GM21528 (cell line): ENCODE data around the gene HOXC10.
A peak's percentile ranks its signal among the peaks of the same experiment; 100 is the strongest.

Experiments used
- ATAC-seq: cut with Tn5 transposase; IDR thresholded peaks from one replicate; pipeline ENCODE4 v1.9.1; 2021; ENCODE audit warnings: mild to moderate bottlenecking, moderate library complexity; ENCODE audit not compliant: unreplicated experiment, low FRiP score

HOXC10 gene

GRCh38 chr12:54000116-54001114 is 15.5 kb downstream of the HOXC10 start, which contains the start of gene HOXC9:
Gene HOXC9 (plus strand): TSS chr12:54000161. CDS start chr12:54000189, 28 bp downstream.
- ATAC-seq = no peak

DNA sequence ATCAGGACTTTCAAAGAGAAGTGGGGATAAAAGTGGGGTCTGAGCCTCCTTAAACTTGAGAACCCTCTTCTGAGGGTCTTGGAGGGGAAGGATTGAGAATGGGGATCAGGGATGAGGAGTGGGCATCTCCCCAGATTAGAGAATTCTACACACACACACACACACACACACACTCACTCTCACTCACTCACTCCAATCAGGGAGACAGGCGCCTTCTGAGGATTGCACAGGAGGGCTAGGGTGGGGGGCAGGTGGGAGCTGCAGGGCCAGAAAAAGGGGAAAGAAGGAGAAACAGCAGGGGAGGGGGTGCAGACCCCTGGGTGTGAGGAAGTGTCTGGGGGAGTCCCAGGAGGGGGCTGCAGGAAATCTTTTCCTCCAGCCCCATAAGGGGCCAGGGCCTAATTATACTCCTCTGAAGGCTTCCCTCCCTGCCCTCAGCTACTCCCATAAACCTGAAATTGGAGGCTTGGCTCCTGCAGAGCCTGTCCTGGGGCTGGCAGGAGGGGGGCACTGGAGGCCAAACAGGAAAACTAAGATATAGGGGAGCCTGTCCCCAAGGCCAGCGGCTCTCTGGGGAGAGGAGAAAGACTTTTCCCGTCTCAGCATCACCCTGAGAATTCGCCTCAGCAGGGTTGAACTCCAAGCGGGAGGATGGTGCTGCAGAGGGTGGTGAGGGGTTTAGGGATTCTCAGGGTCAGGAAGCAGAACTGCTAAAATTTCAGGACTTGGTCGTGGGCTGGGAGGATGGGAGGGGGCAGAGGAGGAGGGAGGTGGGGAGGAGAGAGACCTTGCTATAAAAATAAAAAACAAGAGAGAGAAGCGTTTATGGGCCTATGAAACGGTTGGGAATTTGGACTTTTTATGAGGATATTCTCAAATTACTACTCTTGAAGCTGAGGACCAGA is 16.6 kb downstream of the HOXC10 start:
- ATAC-seq = no peak

GRCh38 chr12:54002278-54002914 is 17.4 kb downstream of the HOXC10 start:
- no peak for ATAC-seq

GRCh38 chr12:54002915-54003389 is 18.0 kb downstream of the HOXC10 start:
- no peak for ATAC-seq

GRCh38 chr12:54003625-54004024 is 18.7 kb downstream of the HOXC10 start:
- ATAC-seq = no peak

DNA sequence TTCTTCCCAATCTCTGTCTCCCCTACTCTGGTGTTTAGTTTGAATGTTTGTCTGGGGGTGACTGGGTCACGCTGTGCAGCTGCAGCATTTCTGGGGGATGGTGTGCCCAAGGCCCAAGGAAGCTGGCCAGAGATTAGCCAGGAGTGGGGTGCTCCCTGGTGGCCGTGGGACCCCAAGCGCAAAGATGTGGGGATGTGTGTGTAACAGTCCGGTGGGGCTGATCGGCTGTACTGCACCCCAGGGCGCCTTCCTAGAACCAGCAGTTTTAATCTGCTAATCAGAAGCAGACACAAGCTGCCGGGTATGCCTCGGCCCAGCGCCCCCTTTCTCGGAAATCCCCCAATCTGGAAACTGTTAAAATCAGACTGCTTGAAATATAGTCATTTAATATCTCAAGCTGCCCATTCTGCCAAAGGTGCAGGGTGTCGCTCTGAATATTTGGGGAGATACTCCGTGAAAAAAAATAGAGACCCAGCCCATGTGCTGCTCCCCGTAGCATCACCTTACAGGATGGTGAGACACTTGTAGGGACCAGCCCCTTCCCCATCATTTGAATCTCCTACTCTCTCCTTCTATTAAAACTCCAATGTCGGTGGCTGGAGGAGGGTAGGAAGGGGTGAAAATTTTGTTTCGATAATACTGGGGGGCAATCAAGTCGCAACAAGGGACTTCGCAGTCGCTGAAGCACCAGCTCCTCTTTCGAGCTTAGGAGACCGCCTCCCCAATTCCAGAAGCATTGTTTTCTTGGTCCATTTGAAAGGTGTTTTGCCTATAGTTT is 19.3 kb downstream of the HOXC10 start:
- ATAC-seq = no peak

- no peak for ATAC-seq
These were observed 20.0 kb downstream of the HOXC10 start for GRCh38 chr12:54004841-54005530.

DNA sequence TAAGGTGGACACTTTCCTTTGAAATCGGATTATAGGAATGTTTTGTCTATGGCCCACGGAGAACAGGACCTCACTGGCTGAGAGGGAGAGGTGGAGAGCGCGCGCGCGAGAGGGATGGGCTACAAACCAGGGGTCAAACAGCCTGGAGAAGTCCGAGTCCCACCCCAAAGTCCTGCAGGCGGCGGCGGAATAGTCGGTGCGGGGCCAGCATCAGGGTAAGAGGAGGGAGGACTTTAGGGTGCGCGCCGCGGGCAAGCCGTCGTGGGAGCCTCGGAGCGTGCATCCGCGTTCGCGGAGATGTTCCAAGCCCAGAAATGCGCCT is 20.5 kb downstream of the HOXC10 start:
- ATAC-seq = no peak

DNA sequence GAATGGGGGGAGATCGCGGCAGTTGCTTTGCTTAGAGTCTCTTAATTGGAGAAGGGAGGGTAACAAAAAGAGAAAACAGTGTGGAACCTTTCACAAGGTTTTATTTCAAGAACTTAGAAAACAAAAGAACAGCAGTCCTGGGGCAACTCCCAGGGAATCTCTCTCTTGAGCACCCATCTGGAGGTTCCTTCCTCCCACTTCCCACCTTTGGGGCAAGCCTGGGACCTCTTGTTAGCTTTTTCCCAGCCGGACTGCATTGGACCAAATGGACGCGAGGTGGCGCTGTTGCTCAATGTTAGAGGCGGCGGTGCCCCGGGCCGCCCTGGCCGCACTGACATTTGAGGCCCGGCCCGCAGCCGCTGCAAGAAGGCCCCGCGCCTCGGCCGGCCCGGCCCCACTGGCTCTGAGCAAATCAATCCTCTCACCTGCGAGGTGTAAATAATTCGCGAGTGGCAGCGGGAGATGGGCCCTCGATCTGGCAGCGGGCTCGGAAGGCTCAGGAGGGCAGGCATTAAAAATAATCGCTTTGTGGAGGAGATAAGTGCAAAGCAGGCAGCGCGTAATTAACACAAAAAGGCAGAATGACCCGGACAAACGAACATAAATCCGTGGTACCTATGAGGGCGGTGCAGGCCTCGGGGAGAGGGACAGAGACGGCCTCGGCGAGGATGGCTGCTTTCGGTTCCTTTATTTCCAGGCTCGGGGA is 21.1 kb downstream of the HOXC10 start:
- peak; percentile 53 for ATAC-seq

DNA sequence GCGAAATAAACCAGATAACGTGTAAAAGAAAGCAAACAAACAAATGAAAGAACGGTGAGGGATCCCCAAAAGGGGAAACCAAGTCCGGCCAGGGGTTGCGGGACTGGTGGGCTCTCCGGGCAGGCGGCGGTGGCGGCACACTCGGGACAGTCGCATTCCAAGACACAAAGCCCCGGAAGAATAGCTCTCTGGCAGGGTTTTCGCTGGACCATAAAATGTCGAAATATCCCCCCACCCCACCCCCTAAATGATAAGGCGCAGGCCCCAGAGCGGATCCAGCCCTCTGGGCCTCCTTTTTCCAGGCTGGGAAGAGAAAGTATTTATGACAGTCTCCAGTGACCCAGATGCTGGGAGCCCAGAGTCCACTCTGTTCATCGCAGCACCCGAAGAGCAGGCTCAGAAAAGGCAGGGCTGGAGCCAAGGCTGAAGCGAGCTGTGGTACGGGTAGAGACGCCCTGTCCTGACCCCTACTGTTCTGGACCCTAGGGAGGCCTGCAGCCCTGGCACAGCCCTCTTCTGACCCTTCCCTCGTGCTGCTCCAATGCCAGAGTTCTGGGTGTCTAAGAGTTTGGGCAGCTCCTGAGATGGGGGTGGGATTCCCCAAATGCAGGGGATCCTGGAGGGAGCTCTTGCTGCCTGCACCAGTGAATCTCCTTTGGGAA is 21.7 kb downstream of the HOXC10 start:
- no peak for ATAC-seq

DNA sequence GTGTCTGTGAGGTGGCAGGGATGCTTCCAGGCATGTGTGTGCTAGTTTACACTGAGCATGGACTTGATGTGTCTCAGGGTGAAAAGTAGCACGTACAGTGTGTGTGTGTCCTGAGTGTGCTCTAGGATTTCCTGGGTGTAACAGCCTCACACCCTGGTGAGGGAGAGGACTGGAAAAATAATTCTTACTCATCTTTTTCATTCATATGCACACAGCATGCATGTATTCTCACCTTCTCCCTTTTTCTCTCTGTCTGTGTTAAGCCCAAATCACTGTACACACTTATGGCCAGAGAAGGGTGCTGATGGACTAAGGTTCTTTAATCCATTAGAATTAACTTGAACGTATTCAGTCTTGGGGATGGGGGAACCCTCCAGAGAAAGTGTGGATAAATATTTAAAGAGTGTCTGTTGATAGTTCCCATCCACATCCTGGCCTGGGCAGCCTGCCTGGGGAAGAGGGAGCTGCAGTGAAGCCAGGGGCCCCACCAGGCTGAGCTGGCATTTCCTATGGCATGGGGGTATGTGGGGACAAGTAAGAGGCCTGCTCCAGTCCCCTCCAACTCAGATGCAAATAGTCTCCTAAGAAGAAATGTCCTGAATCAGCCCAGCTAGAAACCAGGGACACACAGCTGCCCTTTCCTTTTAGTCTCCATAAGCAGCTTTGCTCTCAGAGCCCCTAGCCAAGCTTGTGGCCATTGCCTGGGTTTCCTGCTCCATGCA is 22.8 kb downstream of the HOXC10 start:
- no peak for ATAC-seq

GRCh38 chr12:54008260-54008552 is 23.3 kb downstream of the HOXC10 start:
- ATAC-seq = no peak

GRCh38 chr12:54009171-54010052 is 24.5 kb downstream of the HOXC10 start:
- no peak for ATAC-seq

DNA sequence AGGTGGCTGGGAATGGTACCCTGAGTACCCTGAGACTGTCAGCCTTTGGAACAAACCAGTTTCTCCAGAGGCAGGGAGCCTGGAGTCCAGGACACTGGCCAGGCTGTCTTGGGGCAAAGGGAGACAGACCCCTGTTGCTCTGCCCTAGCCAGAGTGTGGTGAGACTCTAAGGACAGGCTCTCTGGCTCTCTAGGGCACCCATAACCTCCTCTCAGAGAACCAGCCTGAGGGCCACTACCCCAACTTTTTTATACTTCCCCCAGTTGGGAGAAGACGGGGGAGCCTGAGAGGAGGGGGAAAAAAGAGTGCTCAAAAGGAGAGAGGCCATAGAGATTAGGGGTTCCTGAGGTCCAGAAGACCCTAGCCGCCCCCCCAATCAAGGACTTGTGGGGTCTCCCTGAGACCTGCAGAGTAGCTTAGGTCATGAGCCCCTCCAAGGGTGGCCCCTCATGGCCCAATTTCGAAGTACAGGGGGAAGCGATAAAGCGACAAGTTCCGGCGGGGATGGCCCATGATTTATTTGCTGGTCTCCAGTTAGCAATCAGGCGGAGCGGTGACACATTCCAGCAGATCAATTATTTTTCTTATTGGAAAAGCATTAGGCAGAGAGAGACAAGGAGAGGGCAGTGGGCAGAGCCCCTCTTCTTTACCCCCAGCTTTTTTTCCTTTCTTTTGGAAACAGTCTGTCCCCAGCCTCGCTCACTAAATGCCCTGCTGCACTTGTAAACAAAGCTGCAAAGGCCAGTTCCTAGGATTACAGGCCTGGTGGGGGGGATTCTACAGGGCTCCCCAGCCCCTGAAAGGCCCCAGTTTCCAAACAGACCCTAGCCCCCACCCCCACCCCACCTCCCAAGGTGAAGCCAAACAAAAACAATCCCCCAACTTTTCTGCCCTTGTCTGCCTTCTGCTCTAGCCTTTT is 25.4 kb downstream of the HOXC10 start:
- no peak for ATAC-seq

DNA sequence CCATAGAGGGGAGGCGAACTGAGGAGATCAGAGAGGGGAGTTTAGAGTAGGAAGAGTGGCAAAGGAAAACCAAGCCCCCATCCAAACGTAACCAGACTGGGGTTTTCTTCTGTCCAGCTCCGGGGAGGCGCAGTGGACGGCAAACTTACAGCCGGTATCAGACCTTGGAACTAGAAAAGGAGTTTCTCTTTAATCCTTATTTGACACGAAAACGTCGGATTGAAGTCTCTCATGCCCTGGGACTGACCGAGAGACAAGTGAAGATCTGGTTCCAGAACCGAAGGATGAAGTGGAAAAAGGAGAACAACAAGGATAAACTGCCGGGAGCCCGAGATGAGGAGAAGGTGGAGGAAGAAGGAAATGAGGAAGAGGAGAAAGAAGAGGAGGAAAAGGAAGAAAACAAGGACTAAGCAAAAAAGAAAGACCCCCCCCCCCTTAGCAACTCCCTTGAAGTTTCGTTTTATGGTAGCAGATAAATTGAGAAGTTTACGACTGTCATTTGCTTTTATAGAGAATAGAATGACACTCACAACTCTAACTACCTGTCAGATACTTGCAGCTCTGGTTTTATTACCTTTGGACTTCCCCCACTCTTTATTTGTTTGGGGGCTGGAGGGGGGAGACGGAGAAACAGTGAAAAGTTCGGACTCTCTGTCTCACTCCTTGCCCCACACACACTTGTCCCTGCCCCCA is 26.2 kb downstream of the HOXC10 start:
- ATAC-seq = no peak
